NT2/D1 (cell line): ENCODE data around the gene TMEM132A.

Experiments
- SUZ12 ChIP-seq: IDR thresholded peaks from 2 replicates; pipeline ENCODE4 v1.6.1; 2011; ENCODE audit not compliant: insufficient read length, insufficient read depth; ENCODE audit errors: extremely low read depth
- YY1 ChIP-seq: IDR thresholded peaks from 2 replicates; pipeline ENCODE4 v1.6.1; 2011; ENCODE audit not compliant: insufficient read length, insufficient read depth
- ZNF274 ChIP-seq: IDR thresholded peaks from 2 replicates; pipeline ENCODE4 v1.6.1; 2011; ENCODE audit warnings: mild to moderate bottlenecking, low read depth, low read length

GRCh38 chr11:60982184-60982583, 57.9 kb downstream of the TMEM132A start:
- TF ChIP-seq SUZ12 (no peak), ZNF274 (no peak), YY1 (no peak)
